Iris pigment epithelial cell (primary cell): ENCODE measurements around the gene CISD2.
"Not testable (repeated sequence)": the region's sequence is repeated elsewhere in the genome, so short reads cannot be mapped to it uniquely, and the experiment has no call there.

ENCODE experiments used
- DNase-seq: peaks from one replicate; pipeline ENCODE4 v3.0.0-alpha.2; 2011; ENCODE audit warnings: low read depth

The CISD2 gene, protein sequence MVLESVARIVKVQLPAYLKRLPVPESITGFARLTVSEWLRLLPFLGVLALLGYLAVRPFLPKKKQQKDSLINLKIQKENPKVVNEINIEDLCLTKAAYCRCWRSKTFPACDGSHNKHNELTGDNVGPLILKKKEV

GRCh38 chr4:102868781-102869568 lies at the start of gene CISD2:
Gene CISD2, plus strand, starts transcription at chr4:102868992. Its CDS starts 93 bp downstream, at chr4:102869085.
- DNase-seq, result peak; percentile 93

GRCh38 chr4:102819100-102819499 lies 49.7 kb upstream of the CISD2 start:
- not testable (repeated sequence) for DNase-seq

GRCh38 chr4:102819588-102820365 lies 49.0 kb upstream of the CISD2 start:
- DNase-seq, result peak; percentile 68

DNA sequence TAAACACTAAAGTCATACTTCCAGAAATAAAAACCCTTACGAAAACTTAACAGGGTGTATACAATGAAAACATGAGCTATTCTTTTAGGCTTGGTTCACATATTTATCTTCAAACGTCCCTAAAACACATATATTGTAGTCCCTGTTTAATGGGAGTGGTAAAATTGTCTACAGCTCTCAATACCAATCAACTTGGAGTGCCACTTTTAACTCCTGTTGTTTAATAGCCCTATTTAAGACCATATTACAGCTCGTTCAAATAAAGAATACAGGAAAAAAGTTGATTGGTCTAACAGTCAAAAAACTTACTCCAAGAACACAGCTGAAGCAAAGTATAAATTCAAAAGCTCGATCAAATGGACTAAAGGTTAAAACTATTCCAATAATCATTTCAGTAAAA lies 45.3 kb upstream of the CISD2 start:
- DNase-seq, result no peak

DNA sequence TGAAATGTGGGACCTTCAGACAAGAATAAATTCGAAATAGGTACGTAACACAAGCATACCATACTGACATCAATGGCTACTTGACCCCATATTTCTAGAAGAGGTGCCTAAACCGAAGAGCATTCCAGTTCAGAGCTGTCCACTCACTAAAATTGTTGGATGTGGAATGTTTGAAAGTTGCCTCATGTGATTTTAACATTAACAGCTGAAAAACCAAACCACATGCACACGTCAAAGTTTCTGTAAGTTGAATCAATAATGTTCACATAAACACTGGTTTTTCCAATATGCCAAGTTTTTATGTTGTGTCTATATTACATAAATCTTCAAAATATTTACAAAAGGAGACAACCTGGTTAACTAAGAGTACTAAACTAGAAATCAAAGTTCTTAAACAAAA lies 44.9 kb upstream of the CISD2 start:
- peak; percentile 41 for DNase-seq

- no peak for DNase-seq
Observed at GRCh38 chr4:102824398-102824797, 44.4 kb upstream of the CISD2 start.

GRCh38 chr4:102825261-102826091 lies 43.3 kb upstream of the CISD2 start:
- DNase-seq, result peak; percentile 70

DNA sequence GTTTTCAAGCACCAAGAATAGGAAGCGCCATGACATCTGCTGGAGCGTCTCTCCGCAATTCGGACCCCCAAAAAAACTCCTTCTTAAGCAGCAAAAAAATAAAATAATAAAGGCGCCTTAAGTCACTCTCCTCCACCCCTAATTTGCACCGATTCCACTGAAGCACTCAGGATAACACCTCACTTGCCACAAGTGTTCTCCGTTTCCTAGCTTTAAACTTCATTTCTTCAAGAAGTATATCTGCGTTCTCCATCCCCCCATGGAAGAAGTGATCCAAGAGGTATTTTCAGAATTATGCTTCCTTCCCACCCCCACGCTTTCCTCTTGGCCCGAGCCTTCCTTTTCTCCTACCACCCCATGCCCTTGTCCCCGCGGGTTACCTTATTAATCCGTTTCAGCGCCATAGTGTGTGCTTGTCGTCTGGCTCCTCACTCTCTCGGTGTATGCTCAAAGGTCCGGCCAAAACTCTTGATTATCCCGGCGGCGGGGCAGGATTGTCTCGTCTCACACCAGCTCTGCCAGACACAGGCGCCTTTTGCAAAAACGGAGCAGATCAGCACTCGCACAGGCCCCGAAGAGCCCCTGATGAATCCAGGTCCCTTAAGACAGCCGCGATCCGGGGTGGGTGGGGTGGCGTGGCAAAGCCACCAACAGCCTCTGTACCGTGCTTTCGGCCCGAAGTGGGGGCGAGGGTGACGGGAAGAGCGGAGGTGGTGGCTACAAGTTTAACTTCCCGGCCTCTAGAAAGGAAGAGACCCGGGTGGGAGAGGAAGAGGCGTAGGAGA lies 42.5 kb upstream of the CISD2 start:
- no peak for DNase-seq

DNA sequence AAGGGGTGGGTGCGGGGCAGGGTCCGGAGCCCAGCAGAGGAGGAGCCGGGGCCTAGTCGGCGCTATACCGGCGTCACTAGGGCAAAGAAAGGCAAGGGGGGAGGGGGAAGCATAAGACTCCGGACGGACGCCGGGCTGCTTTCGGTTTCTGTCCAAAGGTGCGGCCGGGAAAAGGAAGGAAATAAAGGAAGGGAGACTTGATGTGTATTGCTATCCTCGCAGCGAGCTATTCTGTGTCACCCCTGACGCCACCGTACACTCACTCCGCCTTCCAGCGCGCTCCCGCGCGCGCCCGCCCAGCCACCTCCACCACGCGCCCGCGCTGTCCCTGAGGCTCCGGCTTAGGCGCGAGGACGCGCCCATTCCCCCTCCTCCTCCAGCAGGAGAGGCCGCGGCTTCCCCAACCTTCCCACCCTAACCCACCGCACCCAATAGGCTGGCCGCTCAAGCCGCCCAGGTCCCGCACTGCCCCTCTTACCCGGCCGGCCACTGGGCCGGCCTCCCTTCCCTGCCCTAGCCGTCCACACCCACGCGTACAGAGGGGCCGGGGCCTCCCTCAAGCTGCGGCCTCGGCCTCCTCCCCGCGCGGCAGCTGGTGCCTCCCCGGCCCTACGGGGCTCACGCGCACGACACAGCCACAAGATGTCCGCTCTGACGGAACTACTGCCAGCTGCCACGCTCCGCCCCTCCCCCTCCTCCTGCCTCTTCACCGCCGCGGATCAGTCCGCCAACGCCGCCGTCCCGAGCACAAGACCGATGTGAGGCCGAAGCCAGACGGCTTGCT lies 41.7 kb upstream of the CISD2 start, which contains the start of gene UBE2D3:
Gene UBE2D3 (minus strand): TSS at position 662 of the 784 bp plus-strand sequence. CDS start 1,043 bp downstream, outside the sequence.
- peak; percentile 98 for DNase-seq

- peak; percentile 100 for DNase-seq
Observed at GRCh38 chr4:102827674-102828496, 40.9 kb upstream of the CISD2 start.

DNA sequence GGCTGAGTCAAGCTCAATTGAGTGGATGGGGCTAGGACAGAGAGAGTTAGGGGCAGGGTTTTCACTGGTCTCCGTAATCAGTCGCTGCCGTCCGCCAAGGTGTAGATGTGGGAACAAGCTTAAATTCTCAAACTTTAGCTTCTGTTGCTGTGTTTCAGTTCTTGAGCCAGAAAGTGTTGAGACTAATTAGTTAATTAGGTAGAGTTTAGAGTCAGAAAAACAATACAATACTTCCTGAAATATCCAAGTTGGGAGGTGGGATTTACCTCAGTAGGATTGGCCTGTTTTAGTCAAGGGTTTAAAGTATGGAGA lies 40.3 kb upstream of the CISD2 start:
- no peak for DNase-seq

GRCh38 chr4:102829803-102830202 lies 39.0 kb upstream of the CISD2 start:
- DNase-seq, result no peak

GRCh38 chr4:102832105-102832504 lies 36.7 kb upstream of the CISD2 start:
- no peak for DNase-seq

DNA sequence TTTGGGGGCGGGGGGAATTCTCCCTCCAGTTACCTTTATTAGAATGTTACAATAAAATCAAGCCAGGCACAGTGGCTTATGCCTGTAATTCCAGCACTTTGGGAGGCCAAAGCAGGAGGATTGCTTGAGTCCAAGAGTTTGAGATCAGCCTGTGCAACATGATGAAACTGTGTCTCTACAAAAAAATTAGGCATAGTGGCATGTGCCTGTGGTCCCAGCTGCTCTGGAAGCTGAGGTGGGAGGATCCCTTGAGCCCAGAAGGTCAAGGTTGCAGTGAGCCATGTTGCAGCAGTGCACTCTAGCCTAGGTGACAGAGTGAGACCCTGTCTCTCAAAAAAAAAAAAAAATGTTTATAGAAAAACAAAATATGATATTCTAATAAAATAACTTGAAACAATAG lies 36.1 kb upstream of the CISD2 start:
- no peak for DNase-seq

GRCh38 chr4:102836596-102836995 lies 32.2 kb upstream of the CISD2 start:
- no peak for DNase-seq

- no peak for DNase-seq
Observed at GRCh38 chr4:102842367-102842766, 26.4 kb upstream of the CISD2 start.

DNA sequence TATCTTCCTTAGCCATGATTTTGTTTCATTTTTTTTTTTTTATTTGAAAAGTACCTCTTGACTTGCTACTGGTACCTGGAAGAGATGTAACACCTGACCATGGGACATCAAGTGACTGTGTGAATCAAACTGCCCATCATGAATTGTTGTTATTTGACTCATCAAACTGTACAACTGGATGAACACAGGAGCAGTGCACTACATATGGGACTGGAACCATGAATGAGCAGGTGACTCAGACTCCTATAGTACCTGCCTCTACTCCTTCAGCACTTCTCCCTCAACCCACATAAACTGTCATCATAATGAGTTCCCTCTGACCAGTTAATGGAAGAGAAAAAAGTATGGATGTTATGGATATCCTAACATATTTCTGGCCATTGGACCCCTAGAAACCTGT lies 25.5 kb upstream of the CISD2 start:
- no peak for DNase-seq

DNA sequence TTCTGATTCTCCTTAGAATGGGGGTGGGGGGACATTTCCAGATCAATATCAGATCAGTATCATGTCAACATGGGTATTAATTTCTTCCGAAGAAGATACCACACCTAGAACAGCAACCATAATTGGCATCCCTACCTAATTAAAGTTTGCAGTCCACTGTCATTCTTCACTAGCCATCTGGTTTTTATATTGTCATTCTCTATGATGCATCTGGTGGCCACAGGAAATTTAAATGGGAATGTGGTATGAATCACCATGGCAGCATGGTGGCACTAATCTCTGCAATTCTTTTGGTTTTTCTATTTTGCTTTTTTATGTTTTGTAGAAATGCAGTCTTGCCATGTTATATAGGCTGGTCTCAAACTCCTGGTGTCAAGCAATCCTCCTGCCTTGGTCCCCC lies 24.9 kb upstream of the CISD2 start:
- DNase-seq, result no peak

GRCh38 chr4:102847687-102848086 lies 21.1 kb upstream of the CISD2 start:
- no peak for DNase-seq
